SK-N-SH treated with all-trans-retinoic acid at 6 μM for 48 hours (cell line): ENCODE results near the gene TMEFF2.

Source experiments
- ARNTL ChIP-seq: fragments of 450-650 bp; formaldehyde crosslinking; IDR thresholded peaks from 2 replicates; pipeline ENCODE4 v1.5.0; 2020; ENCODE audit warnings: low read depth, mild to moderate bottlenecking, moderate library complexity, borderline replicate concordance
- CREB5 ChIP-seq: fragments of 250-450 bp; sonication (Bioruptor Pico); IDR thresholded peaks from 2 replicates; pipeline ENCODE4 v1.5.1; 2020; ENCODE audit warnings: low read depth, mild to moderate bottlenecking, moderate library complexity
- CSDC2 ChIP-seq: fragments of 250-450 bp; sonication (Bioruptor Pico); IDR thresholded peaks from 2 replicates; pipeline ENCODE4 v1.5.0; 2020; ENCODE audit warnings: mild to moderate bottlenecking, moderate library complexity
- ESRRG ChIP-seq: fragments of 250-450 bp; sonication (Bioruptor Pico); IDR thresholded peaks from 2 replicates; pipeline ENCODE4 v1.6.1; 2021; ENCODE audit warnings: mild to moderate bottlenecking
- PATZ1 ChIP-seq: fragments of 250-450 bp; sonication (Bioruptor Pico); IDR thresholded peaks from 2 replicates; pipeline ENCODE4 v1.8.0; 2020; ENCODE audit warnings: mild to moderate bottlenecking, moderate library complexity, borderline replicate concordance
- PPARA ChIP-seq: fragments of 250-450 bp; sonication (Bioruptor Pico); IDR thresholded peaks from 2 replicates; pipeline ENCODE4 v1.5.0; 2020; ENCODE audit warnings: mild to moderate bottlenecking, borderline replicate concordance
- RARB ChIP-seq: fragments of 250-450 bp; sonication (Bioruptor Pico); IDR thresholded peaks from 2 replicates; pipeline ENCODE4 v1.8.0; 2021; ENCODE audit warnings: mild to moderate bottlenecking, moderate library complexity
- SNAI2 ChIP-seq: fragments of 250-450 bp; sonication (Bioruptor Pico); IDR thresholded peaks from 2 replicates; pipeline ENCODE4 v1.5.0; 2020; ENCODE audit warnings: mild to moderate bottlenecking, moderate library complexity
- TSHZ2 ChIP-seq: fragments of 250-450 bp; sonication (Bioruptor Pico); IDR thresholded peaks from 2 replicates; pipeline ENCODE4 v1.5.0; 2020; ENCODE audit warnings: mild to moderate bottlenecking, moderate library complexity
- ZC3H10 ChIP-seq: fragments of 250-450 bp; sonication (Bioruptor Pico); IDR thresholded peaks from 2 replicates; pipeline ENCODE4 v1.5.1; 2021; ENCODE audit warnings: mild to moderate bottlenecking, moderate library complexity
- ZFP3 ChIP-seq: fragments of 250-450 bp; sonication (Bioruptor Pico); IDR thresholded peaks from 2 replicates; pipeline ENCODE4 v1.5.0; 2020; ENCODE audit warnings: mild to moderate bottlenecking, moderate library complexity
- ZNF70 ChIP-seq: fragments of 450-650 bp; formaldehyde crosslinking; IDR thresholded peaks from 2 replicates; pipeline ENCODE4 v1.5.0; 2020; ENCODE audit warnings: mild to moderate bottlenecking, moderate library complexity

- TF ChIP-seq CSDC2 (CRISPR knock-in tag) (no peak), SNAI2 (CRISPR knock-in tag) (no peak), RARB (no peak), ARNTL (CRISPR knock-in tag) (no peak), ESRRG (no peak), ZC3H10 (CRISPR knock-in tag) (no peak), TSHZ2 (no peak), CREB5 (no peak), PATZ1 (CRISPR knock-in tag) (no peak), PPARA (no peak), ZNF70 (CRISPR knock-in tag) (no peak), ZFP3 (CRISPR knock-in tag) (no peak)
Observed at GRCh38 chr2:192145496-192145895, 49.2 kb downstream of the TMEFF2 start.
